T-cell (primary cell): ENCODE data around the gene INPP4B. TPM values are rescaled to one million over a fixed set of nuclear protein-coding genes. Genes with fewer than 3 reads are reported as not detected.

Experiments
- ATAC-seq, 4 experiments: fragments of 200-7000 bp in 3 of 4; fragments of 150-1000 bp in 1 of 4; cut with Tn5 transposase; replicated peaks in 1 of 4; 1 replicate in 3 of 4; 2 replicates in 1 of 4; pipeline ENCODE4 v1.10.0; 2021; ENCODE audit warnings: moderate library complexity in 3 of 4, mild to moderate bottlenecking in 2 of 4, moderate number of reproducible peaks in 1 of 4
- CTCF ChIA-PET, 2 donors: fragments of 300-600 bp; sonication (Branson Sonifier 250); formaldehyde crosslinking; loops; one replicate each; lab custom pipeline; 2022; ENCODE audit warnings: antibody characterized with exemption in 2 of 2; lab: Charles Lee
- POLR2A ChIA-PET, 2 donors: fragments of 300-600 bp; sonication (Branson Sonifier 250); formaldehyde crosslinking; loops; one replicate each; lab custom pipeline; 2022; ENCODE audit warnings: antibody characterized with exemption in 2 of 2; lab: Charles Lee
- DNase-seq, 35 experiments: peaks; one replicate each; pipeline versions ENCODE4 v3.0.0 to v3.0.0-alpha.2; 2013 to 2023
- H3K27ac ChIP-seq: one replicate; pipeline ENCODE4 v1.5.1; 2013; ENCODE audit warnings: low read length
- H3K27me3 ChIP-seq, 2 experiments: replicated peaks in 1 of 2; 1 replicate in 1 of 2; 2 replicates in 1 of 2; pipeline versions ENCODE4 v1.6.1 to v1.7.0; 2013; ENCODE audit warnings: low read length in 1 of 2, mixed read lengths in 1 of 2; ENCODE audit not compliant: control insufficient read depth in 2 of 2, insufficient read depth in 2 of 2; ENCODE audit errors: extremely low read depth in 1 of 2
- H3K36me3 ChIP-seq, 2 donors: 1 replicate in 1 of 2; 2 replicates in 1 of 2; pipeline versions ENCODE4 v1.6.1 to v1.7.0; 2013; ENCODE audit warnings: low read length in 1 of 2; ENCODE audit not compliant: control insufficient read depth in 2 of 2, insufficient read depth in 1 of 2; ENCODE audit errors: extremely low read depth in 1 of 2
- H3K4me1 ChIP-seq, 2 experiments: 1 replicate in 1 of 2; 2 replicates in 1 of 2; pipeline versions ENCODE4 v1.6.1 to v1.7.0; 2013; ENCODE audit warnings: low read length in 2 of 2, mixed read lengths in 1 of 2; ENCODE audit not compliant: insufficient read depth in 2 of 2, control insufficient read depth in 1 of 2; ENCODE audit errors: extremely low read depth in 1 of 2
- H3K4me3 ChIP-seq, 2 donors: 1 replicate in 1 of 2; 2 replicates in 1 of 2; pipeline versions ENCODE4 v1.5.1 to v1.7.0; 2013; ENCODE audit warnings: mild to moderate bottlenecking in 2 of 2, low read length in 1 of 2, moderate library complexity in 1 of 2; ENCODE audit not compliant: control insufficient read depth in 1 of 2; ENCODE audit errors: extremely low read depth in 1 of 2
- H3K9me3 ChIP-seq: 2 replicates; pipeline ENCODE4 v1.7.0; 2013
- H3K27ac Mint-ChIP-seq, 2 donors: one replicate each; pipeline ENCODE4 v1.8.0; 2020 to 2021; ENCODE audit warnings: mild to moderate bottlenecking in 2 of 2, mixed read lengths in 2 of 2
- H3K27me3 Mint-ChIP-seq, 2 donors: one replicate each; pipeline ENCODE4 v1.8.0; 2021 to 2022; ENCODE audit warnings: mixed read lengths in 2 of 2
- H3K36me3 Mint-ChIP-seq: one replicate; pipeline ENCODE4 v1.8.0; 2021; ENCODE audit warnings: mixed read lengths
- H3K4me1 Mint-ChIP-seq, 3 donors: one replicate each; pipeline ENCODE4 v1.8.0; 2020 to 2022; ENCODE audit warnings: mixed read lengths in 3 of 3, mild to moderate bottlenecking in 1 of 3
- H3K4me3 Mint-ChIP-seq, 3 donors: one replicate each; pipeline ENCODE4 v1.8.0; 2020 to 2022; ENCODE audit warnings: mild to moderate bottlenecking in 3 of 3, mixed read lengths in 3 of 3, moderate library complexity in 3 of 3
- H3K9me3 Mint-ChIP-seq, 3 donors: one replicate each; pipeline ENCODE4 v1.8.0; 2020 to 2022; ENCODE audit warnings: mixed read lengths in 3 of 3
- WGBS: methylation state at CpG from one replicate; pipeline ENCODE4 v1.1.5; 2013; ENCODE audit warnings: missing lambda C conversion rate; ENCODE audit not compliant: insufficient coverage; 5-methylcytosine and 5-hydroxymethylcytosine counted together
- total RNA-seq, 35 experiments: library from RNA in 6 of 35; stranded (reverse) in 6 of 35; fragments of 120-200 nt in 1 of 35; gene quantifications; one replicate each; pipeline versions ENCODE4 v1.2.1 to v1.2.4 and lab custom pipeline; 2013 to 2026

The INPP4B gene
- total RNA-seq, 5 donors from 2014 or later (not counting 1 experiment from before 2014, with no cell fraction given): 47.4 to 99.7 (median 71.3) TPM

DNA sequence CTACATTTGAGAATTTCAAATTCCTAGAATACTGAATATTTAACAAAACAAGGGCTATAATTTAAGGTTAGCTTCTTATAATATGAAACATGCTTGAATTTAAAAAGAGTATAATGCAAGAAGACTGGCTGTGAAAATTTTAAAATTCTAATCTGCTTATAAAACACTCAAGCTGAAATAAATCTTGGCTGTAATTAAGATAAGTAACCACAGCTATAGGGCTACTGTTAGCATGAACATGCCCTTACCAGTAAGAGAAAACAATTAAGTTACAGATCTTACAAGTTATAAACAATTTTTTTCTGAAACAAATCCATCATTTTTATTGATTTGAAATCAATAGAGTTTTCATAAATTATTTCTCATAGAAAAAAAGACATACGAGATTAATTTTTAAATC, 148.2 kb downstream of the INPP4B start:
- CTCF ChIA-PET: no interaction called here
- Histone ChIP-seq H3K27ac (peak overlapping the region; percentile 71), H3K36me3 (no peaks in the 10 kb centered on the region)

DNA sequence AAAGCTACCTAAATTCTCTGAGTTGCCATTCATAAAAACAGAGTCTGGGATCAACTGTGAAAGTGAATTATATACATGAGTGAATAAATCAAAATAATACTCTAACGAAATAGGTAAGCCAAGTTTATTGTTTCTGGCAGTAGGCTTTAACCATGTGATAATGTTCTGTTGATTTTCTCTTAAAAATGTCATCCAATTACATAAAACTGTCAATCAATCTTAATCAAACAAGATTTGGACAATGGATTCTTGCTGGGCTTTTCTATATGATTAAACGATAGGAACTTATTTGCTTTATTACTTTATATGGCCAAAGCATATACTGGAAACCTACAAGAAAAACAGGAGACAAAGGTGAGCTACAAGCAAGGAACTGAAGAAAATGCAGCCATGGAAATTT, 148.8 kb downstream of the INPP4B start:
- Histone ChIP-seq H3K36me3 (no peaks in the 10 kb centered on the region), H3K4me1 (peaks cover 37 to 57% of the 10 kb centered on the region in 2 experiments), H3K4me3 (no peak overlapping the region), H3K27ac (peak overlapping the region; percentile 71), H3K9me3 (no peaks in the 10 kb centered on the region), H3K27me3 (no peaks in the 10 kb centered on the region)
- Mint-ChIP-seq H3K4me3 (peak overlapping the region in 1 of 3 donors; percentile 16), H3K9me3 (peaks cover 0 to 8% (median 7%) of the 10 kb centered on the region in 3 donors), H3K27me3 (no peaks in the 10 kb centered on the region), H3K4me1 (peaks cover 68 to 75% (median 72%) of the 10 kb centered on the region in 3 donors), H3K36me3 (peaks cover 6% of the 10 kb centered on the region), H3K27ac (peak overlapping the region; percentile 98 to 99)
- WGBS: no CpG with 5 or more reads among the region's 2 CpGs
- ATAC-seq (no peak), DNase-seq (no peak)
- POLR2A ChIA-PET: no interaction called here
- CTCF ChIA-PET: no interaction called here

More for the DNA sequence above, 148.2 kb downstream of the INPP4B start:
- Histone ChIP-seq H3K4me3 (no peak overlapping the region), H3K27me3 (no peaks in the 10 kb centered on the region), H3K4me1 (peaks cover 39 to 57% of the 10 kb centered on the region in 2 experiments), H3K9me3 (no peaks in the 10 kb centered on the region)
- Mint-ChIP-seq H3K9me3 (peaks cover 0 to 8% (median 7%) of the 10 kb centered on the region in 3 donors), H3K4me1 (peaks cover 62 to 72% (median 71%) of the 10 kb centered on the region in 3 donors), H3K27me3 (no peaks in the 10 kb centered on the region), H3K36me3 (peaks cover 6% of the 10 kb centered on the region), H3K27ac (peak overlapping the region; percentile 98 to 99), H3K4me3 (peak overlapping the region in 1 of 3 donors; percentile 35)
- WGBS: no CpG with 5 or more reads among the region's 1 CpG
- DNase-seq: no peak
- POLR2A ChIA-PET: interaction anchor here in 1 of 2 donors (0.6 to 1.0 kb wide), 2 partner anchors 57 to 291 kb away, joined by 3 to 4 read pairs; no protein-coding TSS in a partner anchor
- no peak for ATAC-seq

DNA sequence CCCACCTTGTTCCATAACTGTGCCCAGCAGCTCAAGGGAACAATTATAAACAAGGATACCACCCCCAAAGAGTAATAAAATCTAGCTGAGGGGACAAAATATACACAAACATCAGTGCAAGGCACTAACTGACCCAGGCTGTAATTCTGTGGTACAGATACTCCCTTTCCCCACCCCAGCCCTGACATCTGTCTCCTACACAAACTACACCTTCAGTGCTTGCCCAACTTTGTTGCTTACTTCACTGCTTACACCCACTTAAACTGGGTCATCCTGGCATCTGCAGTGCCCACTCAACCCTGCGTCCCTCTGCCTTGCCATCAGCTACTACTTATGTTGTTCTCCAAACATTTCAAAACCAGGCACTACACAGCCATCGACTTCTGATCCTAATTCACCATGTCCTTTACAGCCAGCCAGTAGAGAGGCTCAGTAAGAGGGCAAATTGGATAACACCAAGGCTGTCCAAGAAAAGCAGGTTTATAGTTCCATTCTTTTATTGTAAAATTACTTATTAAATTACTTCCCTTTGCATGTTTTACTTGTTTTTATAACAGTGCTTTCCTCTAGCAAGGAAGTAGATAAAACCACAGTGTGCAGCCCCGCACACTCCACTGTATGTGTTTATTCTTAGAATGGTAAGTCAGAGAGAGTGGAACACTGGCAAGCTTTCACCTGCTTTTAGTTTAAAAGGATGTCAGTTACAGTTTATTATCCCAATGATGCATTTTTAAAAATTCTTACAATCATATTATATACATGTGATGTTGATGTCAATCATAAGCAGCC, 149.6 kb downstream of the INPP4B start:
- peak overlapping the region in 2 of 3 donors; percentile 43 to 51 for H3K4me3 Mint-ChIP-seq
- POLR2A ChIA-PET: interaction anchor here in 1 of 2 donors (0.7 kb wide), 1 partner anchor 11 kb away, joined by 3 read pairs; no protein-coding TSS in a partner anchor
- Histone ChIP-seq H3K9me3 (no peaks in the 10 kb centered on the region), H3K4me3 (no peak overlapping the region), H3K36me3 (no peaks in the 10 kb centered on the region), H3K4me1 (peaks cover 31 to 53% of the 10 kb centered on the region in 2 experiments), H3K27ac (peak overlapping the region; percentile 71), H3K27me3 (no peaks in the 10 kb centered on the region)
- H3K36me3 Mint-ChIP-seq: peaks cover 7% of the 10 kb centered on the region
- peak overlapping the region; percentile 98 to 99 for H3K27ac Mint-ChIP-seq
- peak in 23 of 35 experiments; percentile 2 to 55 (median 23) for DNase-seq
- no peaks in the 10 kb centered on the region for H3K27me3 Mint-ChIP-seq
- peak; percentile 79 to 86 (median 81) for ATAC-seq
- no CpG with 5 or more reads among the region's 3 CpGs for WGBS
- CTCF ChIA-PET: no interaction called here
- peaks cover 68 to 74% (median 73%) of the 10 kb centered on the region in 3 donors for H3K4me1 Mint-ChIP-seq
- peaks cover 0 to 8% (median 7%) of the 10 kb centered on the region in 3 donors for H3K9me3 Mint-ChIP-seq

DNA sequence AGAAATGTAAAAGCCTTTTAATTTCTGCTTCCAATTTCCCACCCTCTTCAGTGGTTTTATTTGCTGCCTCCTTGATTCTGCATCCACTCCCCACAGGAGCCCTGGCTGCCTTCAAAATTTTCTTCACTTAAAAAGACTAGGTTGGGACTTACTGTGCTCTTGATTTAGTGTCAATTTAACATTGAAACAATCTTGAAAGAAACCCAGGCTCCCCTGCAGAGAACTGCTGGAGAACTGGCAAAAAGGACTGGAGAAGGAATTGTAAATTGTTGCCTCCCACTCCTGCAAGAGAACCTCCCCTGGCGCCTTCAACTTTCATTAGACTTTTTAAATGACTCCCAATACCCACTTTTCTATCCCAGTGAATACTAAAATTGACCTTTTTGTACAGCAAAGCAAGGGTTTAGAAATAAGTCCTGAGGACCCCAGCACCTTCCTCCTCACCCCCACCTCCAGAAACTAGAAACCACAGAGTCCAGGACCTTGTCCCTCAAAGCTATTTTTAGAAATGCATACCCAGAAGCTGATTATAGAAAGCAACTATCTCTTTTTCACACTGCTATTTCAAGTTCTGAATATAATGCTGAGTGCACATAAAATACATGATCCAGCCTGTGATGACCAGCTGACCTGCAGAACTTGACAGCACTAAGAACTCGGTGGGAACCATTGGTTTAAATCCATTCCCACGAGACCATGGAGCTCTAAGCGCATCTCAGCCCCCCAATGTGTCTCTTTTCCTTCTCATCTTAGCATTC, 155.5 kb downstream of the INPP4B start:
- ChIA-PET POLR2A (no interaction called here), CTCF (interaction anchor here in 1 of 2 donors (0.9 kb wide), 1 partner anchor 30 kb away, joined by 3 read pairs; no protein-coding TSS in a partner anchor)
- no peak overlapping the region for H3K27ac ChIP-seq
- DNase-seq: no peak
- no peaks in the 10 kb centered on the region for H3K36me3 ChIP-seq
- Mint-ChIP-seq H3K36me3 (peaks cover 22% of the 10 kb centered on the region), H3K9me3 (no peaks in the 10 kb centered on the region), H3K27ac (peak overlapping the region; percentile 28 to 44), H3K4me1 (peaks cover 20 to 40% (median 36%) of the 10 kb centered on the region in 3 donors), H3K4me3 (no peak overlapping the region), H3K27me3 (no peaks in the 10 kb centered on the region)
- no peaks in the 10 kb centered on the region for H3K27me3 ChIP-seq
- no peak overlapping the region for H3K4me3 ChIP-seq
- H3K4me1 ChIP-seq: peaks cover under 1 to 2% of the 10 kb centered on the region in 2 experiments
- H3K9me3 ChIP-seq: no peaks in the 10 kb centered on the region
- 80% methylated on average over 1 of the region's 4 CpGs for WGBS
- no peak for ATAC-seq

DNA sequence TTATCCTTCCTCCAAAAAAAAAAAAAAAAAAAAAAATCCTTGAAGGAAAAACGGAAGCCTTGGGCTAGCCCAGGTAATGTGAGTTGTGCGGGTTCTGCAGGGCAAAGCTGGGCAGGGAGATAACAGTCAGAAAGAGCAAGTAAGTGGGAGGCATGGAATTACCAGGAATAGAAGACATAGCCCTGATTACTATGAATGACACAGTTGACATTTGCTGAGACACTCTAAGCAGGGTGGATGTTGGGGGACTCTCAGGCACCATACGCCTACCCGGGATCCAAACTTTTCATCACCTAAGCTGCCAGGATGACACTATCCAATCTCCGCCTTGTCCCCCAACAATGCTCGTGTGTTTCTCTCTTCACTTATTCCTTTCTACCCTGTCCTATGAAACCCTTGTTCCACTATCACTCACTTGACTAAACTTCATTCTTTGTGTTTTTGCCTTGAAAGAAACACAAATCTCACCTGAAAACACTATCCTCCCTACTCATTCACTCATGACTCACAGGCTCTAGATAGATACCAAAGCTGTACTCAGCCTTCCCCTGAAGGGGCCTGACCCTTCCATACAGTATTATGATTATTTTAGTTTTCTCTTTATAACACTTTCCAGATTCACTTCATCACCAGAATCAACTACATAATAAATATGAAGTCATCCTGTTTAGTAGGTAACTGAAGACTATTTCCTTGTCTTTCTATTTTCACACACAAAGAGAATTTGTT, 158.4 kb downstream of the INPP4B start:
- Mint-ChIP-seq H3K27ac (peak overlapping the region in 1 of 2 donors; percentile 4), H3K9me3 (peaks cover 0 to 9% (median 3%) of the 10 kb centered on the region in 3 donors), H3K4me1 (peaks cover 13 to 29% (median 24%) of the 10 kb centered on the region in 3 donors), H3K4me3 (no peak overlapping the region), H3K27me3 (no peaks in the 10 kb centered on the region), H3K36me3 (peaks cover 30% of the 10 kb centered on the region)
- ATAC-seq (no peak), DNase-seq (no peak)
- ChIA-PET POLR2A (interaction anchor here in 1 of 2 donors (0.7 kb wide), 2 partner anchors 89 to 258 kb away, joined by 5 to 13 read pairs; no protein-coding TSS in a partner anchor), CTCF (interaction anchor here in 1 of 2 donors (0.7 kb wide), 1 partner anchor 695 kb away, joined by 13 read pairs; no protein-coding TSS in a partner anchor)
- no peaks in the 10 kb centered on the region for H3K27me3 ChIP-seq
- WGBS: 100% methylated on average over 5 of the region's 6 CpGs
- H3K36me3 ChIP-seq: no peaks in the 10 kb centered on the region
- H3K4me1 ChIP-seq: no peaks in the 10 kb centered on the region
- no peak overlapping the region for H3K27ac ChIP-seq
- no peak overlapping the region for H3K4me3 ChIP-seq
- H3K9me3 ChIP-seq: no peaks in the 10 kb centered on the region
